D341Med (cell line): ENCODE results near the gene NPHP4.

ENCODE experiments used
- DNase-seq: peaks from one replicate; pipeline ENCODE4 v3.0.0; 2012; ENCODE audit warnings: low spot score

NPHP4 gene

GRCh38 chr1:5877683-5878530 lies 114.3 kb downstream of the NPHP4 start:
- no peak for DNase-seq

GRCh38 chr1:5877001-5877400 lies 115.2 kb downstream of the NPHP4 start:
- no peak for DNase-seq

GRCh38 chr1:5876094-5876650 lies 116.1 kb downstream of the NPHP4 start:
- no peak for DNase-seq

DNA sequence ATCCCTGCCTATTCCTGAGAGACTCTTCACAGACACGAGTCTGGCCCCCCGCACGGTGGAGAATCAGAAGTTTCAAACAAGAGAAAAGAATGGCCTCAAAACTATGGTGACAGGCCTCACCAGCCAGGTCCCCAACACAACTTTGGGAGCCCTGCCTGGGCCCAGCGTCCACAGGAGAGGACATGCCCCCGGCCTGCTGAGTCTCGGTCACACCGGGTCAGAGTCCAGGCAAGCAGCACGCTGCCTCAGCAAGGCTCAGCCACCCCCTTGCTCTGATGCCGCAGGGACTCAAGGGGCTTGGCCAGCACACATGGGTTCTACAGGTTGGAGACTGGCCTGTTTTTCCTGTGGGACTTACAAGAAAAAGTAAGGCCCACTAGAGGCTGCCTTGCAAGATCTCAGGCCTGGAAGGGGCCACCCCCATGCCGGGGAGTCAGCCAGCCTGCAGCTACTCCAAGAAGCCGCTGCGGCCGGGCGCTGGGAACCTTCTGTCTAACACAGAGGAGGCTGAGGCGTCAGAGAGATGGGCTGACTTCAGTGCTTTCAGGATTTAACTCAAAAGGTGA lies 116.8 kb downstream of the NPHP4 start:
- DNase-seq = no peak

DNA sequence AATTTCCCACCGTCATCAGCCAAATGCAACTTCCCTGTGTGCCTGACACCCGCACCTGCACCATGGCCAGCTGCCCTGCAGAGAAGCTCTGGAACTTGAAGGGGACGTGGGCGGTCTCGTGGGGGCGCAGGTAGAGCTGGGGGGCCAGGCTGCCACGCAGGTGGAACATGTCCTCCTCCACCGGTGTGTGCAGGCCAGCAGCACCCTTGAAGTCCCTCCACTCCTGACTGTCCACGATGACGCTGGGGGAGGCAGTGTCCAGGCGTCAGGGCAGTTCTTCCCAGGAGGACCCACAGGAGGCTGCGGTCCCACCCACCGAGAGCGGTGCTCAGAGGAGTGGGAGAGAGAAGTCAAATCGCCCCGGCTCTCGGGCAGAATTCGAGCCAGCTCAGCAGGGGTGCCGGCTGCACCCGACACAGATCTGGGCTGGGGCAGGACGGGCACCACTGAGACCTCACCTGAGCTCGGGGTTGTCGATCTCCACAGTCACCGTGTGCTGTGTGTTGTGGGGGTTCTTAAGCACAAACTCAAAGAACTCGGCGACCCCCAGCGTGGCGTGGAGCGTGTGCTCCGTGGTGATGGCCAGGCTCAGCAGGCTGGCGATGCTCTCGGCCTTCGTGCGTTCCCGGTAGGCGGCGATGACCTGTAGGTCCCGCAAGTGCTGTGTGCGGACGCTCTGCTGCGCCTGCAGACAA lies 117.7 kb downstream of the NPHP4 start:
- no peak for DNase-seq

DNA sequence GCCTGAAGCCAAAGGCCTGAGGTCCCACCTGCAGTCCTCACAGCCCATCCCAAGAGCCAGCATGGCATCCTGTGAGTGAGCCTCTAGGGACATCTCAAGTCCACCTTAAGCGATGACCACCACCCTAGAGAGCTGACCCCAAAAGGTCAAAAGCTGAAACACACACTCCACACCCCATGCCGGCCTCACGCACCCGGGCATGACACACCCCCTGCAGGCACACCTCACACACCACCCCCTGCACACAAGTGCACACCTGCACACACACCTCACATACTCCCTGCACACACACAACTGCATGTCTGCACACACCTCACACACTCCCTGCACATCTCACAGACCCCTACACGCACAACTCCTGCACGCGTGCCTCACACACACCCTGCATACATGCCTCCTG lies 118.7 kb downstream of the NPHP4 start:
- no peak for DNase-seq

DNA sequence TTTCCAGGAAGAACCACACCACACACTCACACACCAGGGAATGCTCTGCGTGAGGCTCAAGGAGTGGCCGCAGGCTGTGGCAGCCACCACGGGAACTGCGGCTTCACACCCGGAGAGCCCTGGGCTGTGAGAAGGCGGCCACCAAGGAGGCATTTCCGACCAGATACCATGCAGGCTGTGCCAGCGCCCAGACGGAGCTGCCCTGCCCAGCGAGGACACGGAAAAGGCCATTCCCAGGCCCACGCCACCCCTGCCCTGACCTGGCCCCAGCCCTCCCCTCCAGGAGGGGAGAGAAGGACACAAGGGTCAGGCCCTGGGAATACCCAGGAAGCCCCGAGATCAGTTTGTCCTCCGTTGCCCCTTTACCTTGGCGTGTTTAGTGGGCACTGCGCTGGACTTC lies 119.3 kb downstream of the NPHP4 start:
- DNase-seq = no peak

DNA sequence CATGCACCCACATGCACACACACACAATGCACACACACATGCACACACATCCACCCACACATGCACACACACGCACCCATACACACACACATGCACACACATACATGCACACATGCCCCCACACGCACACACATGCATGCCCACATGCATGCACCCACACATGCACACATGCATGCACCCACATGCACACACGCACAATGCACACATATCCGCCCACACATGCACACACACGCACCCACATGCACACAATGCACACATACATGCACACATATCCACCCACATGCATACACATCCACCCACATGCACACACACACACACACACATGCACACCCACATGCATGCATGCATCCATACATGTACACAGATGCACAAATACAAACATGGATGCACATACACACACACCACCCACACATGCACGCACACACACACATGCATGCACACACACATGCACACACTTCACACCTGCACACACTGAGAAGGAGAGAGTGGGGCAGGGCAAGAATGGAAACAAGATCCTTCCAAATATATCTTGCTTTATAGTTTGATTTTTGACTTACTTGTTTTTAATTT lies 123.2 kb downstream of the NPHP4 start:
- no peak for DNase-seq

GRCh38 chr1:5865774-5866173 lies 126.5 kb downstream of the NPHP4 start:
- no peak for DNase-seq

- DNase-seq = no peak
Measured at GRCh38 chr1:5865056-5865455, 127.2 kb downstream of the NPHP4 start.

GRCh38 chr1:5864256-5864655 lies 128.0 kb downstream of the NPHP4 start:
- no peak for DNase-seq

- no peak for DNase-seq
Measured at GRCh38 chr1:5863238-5863637, 129.0 kb downstream of the NPHP4 start.

- no peak for DNase-seq
Measured at GRCh38 chr1:5861871-5862825, 130.1 kb downstream of the NPHP4 start.

DNA sequence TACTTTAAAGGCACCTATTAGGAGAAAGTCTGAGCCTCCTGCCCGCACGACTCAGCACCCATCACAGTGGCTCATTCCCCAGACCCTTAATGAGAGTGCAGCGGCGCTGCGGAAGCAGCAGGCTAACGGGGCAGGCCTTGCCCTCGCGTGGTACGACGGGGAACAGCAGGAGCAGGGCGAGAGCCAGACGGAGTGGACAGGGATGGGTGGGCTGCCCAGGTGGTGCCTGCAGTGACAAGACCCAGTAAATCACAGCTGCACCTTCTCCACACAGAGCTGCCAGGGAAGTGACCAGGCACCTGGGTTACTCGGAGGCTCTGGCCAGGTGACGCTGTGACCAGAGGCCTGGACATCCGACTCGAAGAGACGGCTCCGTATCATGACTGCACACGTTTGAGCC lies 131.9 kb downstream of the NPHP4 start:
- DNase-seq = no peak

DNA sequence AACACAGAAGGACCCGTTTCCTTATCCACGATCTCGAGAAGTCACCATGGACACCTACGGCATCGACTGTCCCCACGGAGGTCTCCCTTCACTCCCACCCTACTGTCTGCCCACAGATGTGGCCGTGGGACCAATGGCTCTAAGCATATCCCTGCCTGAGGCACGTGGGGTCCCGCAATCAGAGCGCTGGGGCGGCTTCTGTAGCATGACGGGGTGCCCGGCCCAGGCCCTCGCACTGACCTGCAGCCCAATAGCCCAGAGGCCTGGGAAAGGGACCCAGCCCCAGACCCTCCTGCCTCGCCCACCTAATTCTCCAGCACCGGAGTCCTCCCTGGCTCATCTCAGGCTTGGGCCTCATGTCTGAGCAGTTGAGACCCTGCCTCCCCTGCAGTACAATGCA lies 132.5 kb downstream of the NPHP4 start:
- DNase-seq = no peak

DNA sequence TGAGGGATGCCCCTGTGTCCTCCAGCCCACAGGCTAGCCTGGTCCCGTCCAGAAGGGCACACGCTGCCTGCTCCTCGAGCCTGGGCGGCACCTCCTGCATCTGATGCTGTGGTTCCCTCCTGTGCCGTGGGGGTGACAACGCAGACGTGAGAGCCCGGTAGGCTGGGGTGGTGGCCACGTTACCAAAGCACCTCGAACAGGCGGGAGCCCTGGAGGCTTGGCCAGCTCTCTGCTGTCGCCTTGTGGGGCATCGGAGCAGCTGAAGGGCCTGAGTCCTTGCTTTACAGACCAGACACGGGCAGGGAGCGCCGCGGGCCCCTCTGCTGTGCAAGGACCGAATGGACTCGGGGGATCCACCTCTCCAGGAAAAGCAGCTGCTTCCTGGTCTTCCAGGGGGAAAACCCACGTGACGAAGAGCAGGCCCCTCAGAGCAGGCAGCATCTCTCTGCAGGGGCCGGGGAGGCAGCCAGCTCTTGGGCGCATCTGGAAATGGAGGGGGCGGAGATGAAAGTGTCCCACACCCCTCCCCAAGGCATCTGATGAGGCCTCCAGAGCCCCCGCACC lies 133.3 kb downstream of the NPHP4 start:
- DNase-seq = no peak

- DNase-seq = no peak
Measured at GRCh38 chr1:5858246-5858645, 134.0 kb downstream of the NPHP4 start.

GRCh38 chr1:5857508-5858090 lies 134.6 kb downstream of the NPHP4 start:
- DNase-seq = no peak

GRCh38 chr1:5857011-5857410 lies 135.2 kb downstream of the NPHP4 start:
- no peak for DNase-seq

- DNase-seq = no peak
Measured at GRCh38 chr1:5856246-5856815, 135.9 kb downstream of the NPHP4 start.
